GM21423 (cell line): Measurements from ENCODE around the gene BCAP29.
A peak's percentile ranks its signal among the peaks of the same experiment; 100 is the strongest.

Experiments
- ATAC-seq: cut with Tn5 transposase; IDR thresholded peaks from one replicate; pipeline ENCODE4 v1.9.1; 2021; ENCODE audit warnings: mild to moderate bottlenecking, moderate library complexity; ENCODE audit not compliant: unreplicated experiment

Gene BCAP29

GRCh38 chr7:107661081-107661864, 81.2 kb downstream of the BCAP29 start:
- peak; percentile 52 for ATAC-seq

GRCh38 chr7:107661865-107662379, 81.9 kb downstream of the BCAP29 start:
- no peak for ATAC-seq

GRCh38 chr7:107663196-107663595, 83.2 kb downstream of the BCAP29 start:
- ATAC-seq = no peak

GRCh38 chr7:107666790-107667189, 86.7 kb downstream of the BCAP29 start:
- ATAC-seq = no peak

- no peak for ATAC-seq
Observed at GRCh38 chr7:107667341-107667740, 87.3 kb downstream of the BCAP29 start.

DNA sequence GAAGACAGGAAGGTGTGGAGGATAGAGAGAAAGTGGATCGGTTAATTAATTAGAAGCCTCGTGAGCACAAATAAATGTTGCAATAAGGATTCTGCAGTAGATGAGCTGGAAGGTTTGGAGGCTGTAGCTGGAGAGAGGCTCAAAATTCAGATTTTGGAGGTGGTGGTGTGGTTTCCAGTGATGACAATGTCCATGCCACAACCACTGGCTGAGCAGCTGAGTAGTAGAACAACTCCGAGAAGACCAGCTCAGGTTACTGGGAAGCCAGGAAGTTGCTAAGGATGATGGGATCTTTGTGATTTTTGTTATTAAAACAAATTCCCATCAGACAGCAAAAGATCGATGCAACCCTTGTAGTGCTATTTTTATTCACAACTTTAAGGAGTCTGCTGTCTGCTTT, 88.2 kb downstream of the BCAP29 start:
- no peak for ATAC-seq
